Fibroblast of skin of scalp (primary cell): ENCODE results near the gene SULF2.

Experiments
- DNase-seq: peaks from one replicate; pipeline ENCODE4 v3.0.0-alpha.2; 2013

Gene SULF2

GRCh38 chr20:47642624-47643023, 142.7 kb downstream of the SULF2 start:
- no peak for DNase-seq

GRCh38 chr20:47642118-47642517, 143.2 kb downstream of the SULF2 start:
- no peak for DNase-seq

- no peak for DNase-seq
Measured at GRCh38 chr20:47638851-47639250, 146.4 kb downstream of the SULF2 start.

- DNase-seq = no peak
Measured at GRCh38 chr20:47635256-47635655, 150.0 kb downstream of the SULF2 start.

- no peak for DNase-seq
Measured at GRCh38 chr20:47631078-47631477, 154.2 kb downstream of the SULF2 start.

- DNase-seq = no peak
Measured at GRCh38 chr20:47629907-47630306, 155.4 kb downstream of the SULF2 start.

GRCh38 chr20:47627540-47627939, 157.7 kb downstream of the SULF2 start:
- DNase-seq = no peak

GRCh38 chr20:47623206-47623605, 162.1 kb downstream of the SULF2 start:
- no peak for DNase-seq

- DNase-seq = no peak
Measured at GRCh38 chr20:47622118-47622665, 163.1 kb downstream of the SULF2 start.

- DNase-seq = peak; percentile 73
Measured at GRCh38 chr20:47620808-47621805, 164.2 kb downstream of the SULF2 start.

GRCh38 chr20:47618479-47618878, 166.8 kb downstream of the SULF2 start:
- no peak for DNase-seq

GRCh38 chr20:47614703-47615309, 170.5 kb downstream of the SULF2 start:
- DNase-seq = no peak

GRCh38 chr20:47612670-47613069, 172.6 kb downstream of the SULF2 start:
- DNase-seq = no peak

GRCh38 chr20:47611785-47612184, 173.5 kb downstream of the SULF2 start:
- no peak for DNase-seq

GRCh38 chr20:47610945-47611250, 174.4 kb downstream of the SULF2 start:
- DNase-seq = no peak

GRCh38 chr20:47610247-47610944, 174.9 kb downstream of the SULF2 start:
- peak; percentile 70 for DNase-seq

- no peak for DNase-seq
Measured at GRCh38 chr20:47609001-47609400, 176.3 kb downstream of the SULF2 start.
